ENCODE measurements around the gene SLFN12L.
"Not testable (repeated sequence)": the region's sequence is repeated elsewhere in the genome, so short reads cannot be mapped to it uniquely, and the experiment has no call there.

Gene SLFN12L

GRCh38 chr17:35537601-35538141, at the start of gene SLFN12L:
Gene SLFN12L, minus strand, starts transcription at chr17:35537678. Its CDS starts 15,314 bp downstream, at chr17:35522364.
- DNase-seq: peak; percentile 35

GRCh38 chr17:35586569-35587073, 49.1 kb upstream of the SLFN12L start:
- no peak for DNase-seq

GRCh38 chr17:35584061-35584460, 46.6 kb upstream of the SLFN12L start:
- no peak for DNase-seq

- no peak for DNase-seq
Measured at GRCh38 chr17:35578929-35579432, 41.5 kb upstream of the SLFN12L start.

GRCh38 chr17:35578197-35578928, 40.9 kb upstream of the SLFN12L start, which contains the start of gene PEX12:
Gene PEX12, minus strand, starts transcription at chr17:35578571. Its CDS starts 550 bp downstream, at chr17:35578021.
- peak; percentile 88 for DNase-seq

- peak; percentile 10 for DNase-seq
Measured at GRCh38 chr17:35577830-35578196, 40.3 kb upstream of the SLFN12L start.

- no peak for DNase-seq
Measured at GRCh38 chr17:35575759-35576158, 38.3 kb upstream of the SLFN12L start.

- DNase-seq: no peak
Measured at GRCh38 chr17:35569405-35569804, 31.9 kb upstream of the SLFN12L start.

- DNase-seq: peak; percentile 60
Measured at GRCh38 chr17:35568561-35568960, 31.1 kb upstream of the SLFN12L start.

- DNase-seq: no peak
Measured at GRCh38 chr17:35566968-35567367, 29.5 kb upstream of the SLFN12L start.

- DNase-seq: not testable (repeated sequence)
Measured at GRCh38 chr17:35563181-35563580, 25.7 kb upstream of the SLFN12L start.

GRCh38 chr17:35560703-35561102, 23.2 kb upstream of the SLFN12L start, which contains the start of gene SLFN14:
Gene SLFN14, minus strand, starts transcription at chr17:35560819. Its CDS starts 2,757 bp downstream, at chr17:35558062.
- no peak for DNase-seq

GRCh38 chr17:35559495-35560210, 22.2 kb upstream of the SLFN12L start:
- no peak for DNase-seq

- DNase-seq: no peak
Measured at GRCh38 chr17:35557353-35557752, 19.9 kb upstream of the SLFN12L start.

GRCh38 chr17:35555691-35556090, 18.2 kb upstream of the SLFN12L start:
- DNase-seq: no peak

GRCh38 chr17:35554668-35555067, 17.2 kb upstream of the SLFN12L start:
- DNase-seq: no peak

GRCh38 chr17:35553310-35553709, 15.8 kb upstream of the SLFN12L start:
- DNase-seq: no peak

- no peak for DNase-seq
Measured at GRCh38 chr17:35548978-35549377, 11.5 kb upstream of the SLFN12L start.

- no peak for DNase-seq
Measured at GRCh38 chr17:35548208-35548810, 10.8 kb upstream of the SLFN12L start.

GRCh38 chr17:35546487-35546886, 9.0 kb upstream of the SLFN12L start:
- DNase-seq: no peak

GRCh38 chr17:35545150-35545549, 7.7 kb upstream of the SLFN12L start:
- no peak for DNase-seq

GRCh38 chr17:35543856-35544255, 6.4 kb upstream of the SLFN12L start:
- DNase-seq: no peak

GRCh38 chr17:35542990-35543389, 5.5 kb upstream of the SLFN12L start:
- DNase-seq: no peak
